ENCODE results near the gene MYOD1.

Gene MYOD1

GRCh38 chr11:17735818-17736578 lies 16.6 kb downstream of the MYOD1 start:
- DNase-seq: no peak

- no peak for DNase-seq
These were observed 17.2 kb downstream of the MYOD1 start for GRCh38 chr11:17736579-17736893.

GRCh38 chr11:17736930-17737817 lies 17.8 kb downstream of the MYOD1 start:
- no peak for DNase-seq

- no peak for DNase-seq
These were observed 19.0 kb downstream of the MYOD1 start for GRCh38 chr11:17738151-17738973.

- DNase-seq: no peak
These were observed 20.6 kb downstream of the MYOD1 start for GRCh38 chr11:17739945-17740338.

- no peak for DNase-seq
These were observed 21.4 kb downstream of the MYOD1 start for GRCh38 chr11:17740649-17741235.

- DNase-seq: no peak
These were observed 22.1 kb downstream of the MYOD1 start for GRCh38 chr11:17741487-17741886.

- DNase-seq: no peak
These were observed 22.6 kb downstream of the MYOD1 start for GRCh38 chr11:17742019-17742418.

GRCh38 chr11:17743026-17743807 lies 23.8 kb downstream of the MYOD1 start:
- no peak for DNase-seq

- DNase-seq: peak; percentile 83
These were observed 24.4 kb downstream of the MYOD1 start for GRCh38 chr11:17743808-17744119.

- no peak for DNase-seq
These were observed 25.0 kb downstream of the MYOD1 start for GRCh38 chr11:17744151-17744940.

- DNase-seq: no peak
These were observed 25.8 kb downstream of the MYOD1 start for GRCh38 chr11:17745023-17745772.

- DNase-seq: no peak
These were observed 26.7 kb downstream of the MYOD1 start for GRCh38 chr11:17746096-17746495.

GRCh38 chr11:17747131-17747955 lies 28.0 kb downstream of the MYOD1 start:
- no peak for DNase-seq

GRCh38 chr11:17748044-17748443 lies 28.7 kb downstream of the MYOD1 start:
- no peak for DNase-seq

GRCh38 chr11:17748761-17749721 lies 29.7 kb downstream of the MYOD1 start:
- DNase-seq: no peak

GRCh38 chr11:17750013-17750800 lies 30.8 kb downstream of the MYOD1 start:
- DNase-seq: no peak

GRCh38 chr11:17750801-17751165 lies 31.4 kb downstream of the MYOD1 start:
- no peak for DNase-seq
